SK-N-SH (cell line): Measurements from ENCODE around the gene PEPD. TPM values are rescaled to one million over a fixed set of nuclear protein-coding genes. Genes with fewer than 3 reads are reported as not detected.

Experiments
- CTCF ChIA-PET: fragments of 300-600, 350-600 bp; formaldehyde crosslinking; extraction: SDS; loops from one replicate; lab custom pipeline; 2021; lab: Yijun Ruan, JAX
- POLR2A ChIA-PET: fragments of 350-600 bp; sonication (Branson Sonifier 250); formaldehyde crosslinking; extraction: SDS; loops from one replicate; lab custom pipeline; 2020; ENCODE audit warnings: antibody characterized with exemption, inconsistent platforms; lab: Yijun Ruan, JAX
- DNase-seq: peaks from one replicate; pipeline ENCODE4 v3.0.0; 2012
- H2AFZ ChIP-seq: fragments of 200-600 bp; sonication (generic); 2 replicates; pipeline ENCODE4 v1.8.1; 2016; ENCODE audit warnings: antibody characterized with exemption, mild to moderate bottlenecking, low read depth
- H3F3A ChIP-seq: fragments of 200-600 bp; sonication (generic); replicated peaks from 2 replicates; pipeline ENCODE3; 2016; ENCODE audit warnings: antibody characterized with exemption, mild to moderate bottlenecking; ENCODE audit not compliant: insufficient read depth
- H3K27ac ChIP-seq, 2 experiments: fragments of 200-500 bp in 1 of 2; fragments of 200-600 bp in 1 of 2; sonication (Bioruptor generic) in 1 of 2; sonication (generic), shearing (Covaris generic) in 1 of 2; 2 replicates each; pipeline versions ENCODE4 v1.5.1 to v1.6.1; 2014 to 2016; ENCODE audit warnings: low read depth in 2 of 2, inconsistent platforms in 1 of 2, low read length in 1 of 2, mild to moderate bottlenecking in 1 of 2, mixed read lengths in 1 of 2
- H3K27me3 ChIP-seq: fragments of 200-600 bp; sonication (generic), shearing (Covaris generic); 2 replicates; pipeline ENCODE4 v1.6.1; 2016; ENCODE audit warnings: mixed run types; ENCODE audit not compliant: insufficient read depth
- H3K36me3 ChIP-seq, 2 experiments: fragments of 200-500 bp in 1 of 2; fragments of 200-600 bp in 1 of 2; sonication (Bioruptor generic) in 1 of 2; sonication (generic) in 1 of 2; replicated peaks in 1 of 2; 2 replicates each; pipeline versions ENCODE3 to v1.5.1; 2014 to 2016; ENCODE audit warnings: low read length in 1 of 2, mild to moderate bottlenecking in 1 of 2; ENCODE audit not compliant: insufficient read depth in 2 of 2, control insufficient read depth in 1 of 2
- H3K4me1 ChIP-seq, 2 experiments: fragments of 200-500 bp in 1 of 2; fragments of 200-600 bp in 1 of 2; sonication (Bioruptor generic) in 1 of 2; sonication (generic), shearing (Covaris generic) in 1 of 2; 2 replicates each; pipeline versions ENCODE4 v1.5.1 to v1.6.1; 2014 to 2016; ENCODE audit warnings: low read depth in 1 of 2, low read length in 1 of 2, mixed run types in 1 of 2; ENCODE audit not compliant: insufficient read depth in 2 of 2, control insufficient read depth in 1 of 2
- H3K4me2 ChIP-seq: fragments of 200-600 bp; sonication (generic), shearing (Covaris generic); 2 replicates; pipeline ENCODE4 v1.6.1; 2017; ENCODE audit warnings: mixed run types
- H3K4me3 ChIP-seq, 2 experiments: fragments of 200-500 bp in 1 of 2; fragments of 200-600 bp in 1 of 2; sonication (Bioruptor generic) in 1 of 2; sonication (generic), shearing (Covaris generic) in 1 of 2; 2 replicates each; pipeline versions ENCODE4 v1.5.1 to v1.8.1; 2014 to 2016; ENCODE audit warnings: low read depth in 2 of 2, inconsistent platforms in 1 of 2, low read length in 1 of 2, mild to moderate bottlenecking in 1 of 2, mixed read lengths in 1 of 2, moderate library complexity in 1 of 2
- H3K79me2 ChIP-seq: fragments of 200-600 bp; sonication (generic); 2 replicates; pipeline ENCODE4 v1.8.1; 2017; ENCODE audit warnings: mild to moderate bottlenecking; ENCODE audit not compliant: insufficient read depth
- H3K9ac ChIP-seq: fragments of 200-600 bp; sonication (generic); 2 replicates; pipeline ENCODE4 v1.6.1; 2017; ENCODE audit warnings: mixed run types
- H3K9me2 ChIP-seq: fragments of 200-600 bp; sonication (generic); 2 replicates; pipeline ENCODE4 v1.6.1; 2017; ENCODE audit warnings: mixed run types
- H3K9me3 ChIP-seq: fragments of 200-600 bp; sonication (generic); 2 replicates; pipeline ENCODE4 v1.6.1; 2017; ENCODE audit warnings: mixed run types, mild to moderate bottlenecking, moderate library complexity
- H4K20me1 ChIP-seq: fragments of 200-600 bp; sonication (generic); 2 replicates; pipeline ENCODE4 v1.6.1; 2017; ENCODE audit warnings: mild to moderate bottlenecking, mixed run types; ENCODE audit not compliant: insufficient read depth
- EZH2phosphoT487 ChIP-seq: fragments of 200-600 bp; sonication (generic); IDR thresholded peaks from 2 replicates; pipeline ENCODE4 v1.6.1; 2017; ENCODE audit warnings: low read depth, mixed run types, mild to moderate bottlenecking, antibody characterized with exemption, moderate library complexity, borderline replicate concordance
- GABPA ChIP-seq: IDR thresholded peaks from 2 replicates; pipeline ENCODE4 v1.4.0; 2012; ENCODE audit warnings: low read depth, mild to moderate bottlenecking
- GATA2 ChIP-seq: sonication (generic); formaldehyde crosslinking; IDR thresholded peaks from 2 replicates; pipeline ENCODE4 v1.5.0; 2020; ENCODE audit warnings: mild to moderate bottlenecking, missing genetic modification reagents
- JUND ChIP-seq: IDR thresholded peaks from 2 replicates; pipeline ENCODE4 v1.4.0; 2012
- MEF2A ChIP-seq: IDR thresholded peaks from 2 replicates; pipeline ENCODE4 v1.4.0; 2012; ENCODE audit warnings: low read depth, borderline replicate concordance
- NFIC ChIP-seq: IDR thresholded peaks from 2 replicates; pipeline ENCODE4 v1.4.0; 2012; ENCODE audit warnings: borderline replicate concordance
- NRF1 ChIP-seq: IDR thresholded peaks from 2 replicates; pipeline ENCODE4 v1.6.1; 2012; ENCODE audit warnings: low read depth, mild to moderate bottlenecking, low read length
- RAD21 ChIP-seq: IDR thresholded peaks from 2 replicates; pipeline ENCODE4 v1.6.1; 2012; ENCODE audit warnings: mild to moderate bottlenecking, low read length
- SIN3A ChIP-seq: IDR thresholded peaks from 2 replicates; pipeline ENCODE4 v1.6.1; 2012; ENCODE audit warnings: low read depth, mild to moderate bottlenecking, low read length, moderate library complexity, borderline replicate concordance
- TAF1 ChIP-seq: IDR thresholded peaks from 2 replicates; pipeline ENCODE4 v1.6.1; 2012; ENCODE audit warnings: low read depth, mild to moderate bottlenecking, low read length, moderate library complexity, borderline replicate concordance
- WGBS: methylation state at CpG from one replicate; pipeline ENCODE4 v1.1.6; 2017; ENCODE audit warnings: low lambda C conversion rate; 5-methylcytosine and 5-hydroxymethylcytosine counted together
- polyA plus RNA-seq, 3 experiments: library from polyadenylated mRNA; depleted of rRNA; stranded (reverse); fragments of >200 nt; gene quantifications; 2 replicates each; pipeline ENCODE4 v1.2.3, GENCODE V29; 2012
- TF ChIP-seq, protein P1 (sequence below): fragments of 200-600 bp; sonication (generic); IDR thresholded peaks from 2 replicates; pipeline ENCODE4 v1.6.1; 2017; ENCODE audit warnings: antibody characterized with exemption, mild to moderate bottlenecking, moderate library complexity
- TF ChIP-seq, protein P2 (sequence below): IDR thresholded peaks from 2 replicates; pipeline ENCODE4; 2012
- TF ChIP-seq, protein P3 (sequence below): fragments of 150-350 bp; IDR thresholded peaks from 2 replicates; pipeline ENCODE4 v1.6.1; 2016; ENCODE audit warnings: mild to moderate bottlenecking, low read depth, low read length

The PEPD gene
- polyA plus RNA-seq, 1 of the 3 experiments (the other 2 are of a cell fraction), result 88.9 TPM

DNA sequence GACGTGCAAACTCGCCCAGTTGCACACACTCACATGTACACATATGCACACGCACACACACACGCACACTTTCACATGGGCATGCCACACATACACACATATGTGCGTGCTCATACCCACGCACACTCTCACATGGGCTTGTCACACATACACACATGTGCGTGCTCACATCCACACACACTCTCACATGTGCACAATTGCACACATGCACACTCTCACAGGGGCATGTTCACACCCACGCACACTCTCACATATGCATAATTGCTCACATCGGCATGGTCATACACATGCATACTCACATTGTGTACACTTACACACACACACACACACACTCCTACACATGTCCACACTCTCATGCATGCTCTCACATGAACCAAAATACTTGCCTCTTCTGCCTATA lies 32.8 kb upstream of the PEPD start (continued):
- TF ChIP-seq RAD21 (no peak), EZH2phosphoT487 (no peak), GABPA (no peak), GATA2 (CRISPR knock-in tag) (no peak), JUND (no peak)
- TF ChIP-seq, protein P1, sequence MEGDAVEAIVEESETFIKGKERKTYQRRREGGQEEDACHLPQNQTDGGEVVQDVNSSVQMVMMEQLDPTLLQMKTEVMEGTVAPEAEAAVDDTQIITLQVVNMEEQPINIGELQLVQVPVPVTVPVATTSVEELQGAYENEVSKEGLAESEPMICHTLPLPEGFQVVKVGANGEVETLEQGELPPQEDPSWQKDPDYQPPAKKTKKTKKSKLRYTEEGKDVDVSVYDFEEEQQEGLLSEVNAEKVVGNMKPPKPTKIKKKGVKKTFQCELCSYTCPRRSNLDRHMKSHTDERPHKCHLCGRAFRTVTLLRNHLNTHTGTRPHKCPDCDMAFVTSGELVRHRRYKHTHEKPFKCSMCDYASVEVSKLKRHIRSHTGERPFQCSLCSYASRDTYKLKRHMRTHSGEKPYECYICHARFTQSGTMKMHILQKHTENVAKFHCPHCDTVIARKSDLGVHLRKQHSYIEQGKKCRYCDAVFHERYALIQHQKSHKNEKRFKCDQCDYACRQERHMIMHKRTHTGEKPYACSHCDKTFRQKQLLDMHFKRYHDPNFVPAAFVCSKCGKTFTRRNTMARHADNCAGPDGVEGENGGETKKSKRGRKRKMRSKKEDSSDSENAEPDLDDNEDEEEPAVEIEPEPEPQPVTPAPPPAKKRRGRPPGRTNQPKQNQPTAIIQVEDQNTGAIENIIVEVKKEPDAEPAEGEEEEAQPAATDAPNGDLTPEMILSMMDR, result no peak
- TF ChIP-seq, protein P2, sequence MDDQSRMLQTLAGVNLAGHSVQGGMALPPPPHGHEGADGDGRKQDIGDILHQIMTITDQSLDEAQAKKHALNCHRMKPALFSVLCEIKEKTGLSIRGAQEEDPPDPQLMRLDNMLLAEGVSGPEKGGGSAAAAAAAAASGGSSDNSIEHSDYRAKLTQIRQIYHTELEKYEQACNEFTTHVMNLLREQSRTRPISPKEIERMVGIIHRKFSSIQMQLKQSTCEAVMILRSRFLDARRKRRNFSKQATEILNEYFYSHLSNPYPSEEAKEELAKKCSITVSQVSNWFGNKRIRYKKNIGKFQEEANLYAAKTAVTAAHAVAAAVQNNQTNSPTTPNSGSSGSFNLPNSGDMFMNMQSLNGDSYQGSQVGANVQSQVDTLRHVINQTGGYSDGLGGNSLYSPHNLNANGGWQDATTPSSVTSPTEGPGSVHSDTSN, result no peak
- TF ChIP-seq, protein P3, sequence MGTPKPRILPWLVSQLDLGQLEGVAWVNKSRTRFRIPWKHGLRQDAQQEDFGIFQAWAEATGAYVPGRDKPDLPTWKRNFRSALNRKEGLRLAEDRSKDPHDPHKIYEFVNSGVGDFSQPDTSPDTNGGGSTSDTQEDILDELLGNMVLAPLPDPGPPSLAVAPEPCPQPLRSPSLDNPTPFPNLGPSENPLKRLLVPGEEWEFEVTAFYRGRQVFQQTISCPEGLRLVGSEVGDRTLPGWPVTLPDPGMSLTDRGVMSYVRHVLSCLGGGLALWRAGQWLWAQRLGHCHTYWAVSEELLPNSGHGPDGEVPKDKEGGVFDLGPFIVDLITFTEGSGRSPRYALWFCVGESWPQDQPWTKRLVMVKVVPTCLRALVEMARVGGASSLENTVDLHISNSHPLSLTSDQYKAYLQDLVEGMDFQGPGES, result no peak

DNA sequence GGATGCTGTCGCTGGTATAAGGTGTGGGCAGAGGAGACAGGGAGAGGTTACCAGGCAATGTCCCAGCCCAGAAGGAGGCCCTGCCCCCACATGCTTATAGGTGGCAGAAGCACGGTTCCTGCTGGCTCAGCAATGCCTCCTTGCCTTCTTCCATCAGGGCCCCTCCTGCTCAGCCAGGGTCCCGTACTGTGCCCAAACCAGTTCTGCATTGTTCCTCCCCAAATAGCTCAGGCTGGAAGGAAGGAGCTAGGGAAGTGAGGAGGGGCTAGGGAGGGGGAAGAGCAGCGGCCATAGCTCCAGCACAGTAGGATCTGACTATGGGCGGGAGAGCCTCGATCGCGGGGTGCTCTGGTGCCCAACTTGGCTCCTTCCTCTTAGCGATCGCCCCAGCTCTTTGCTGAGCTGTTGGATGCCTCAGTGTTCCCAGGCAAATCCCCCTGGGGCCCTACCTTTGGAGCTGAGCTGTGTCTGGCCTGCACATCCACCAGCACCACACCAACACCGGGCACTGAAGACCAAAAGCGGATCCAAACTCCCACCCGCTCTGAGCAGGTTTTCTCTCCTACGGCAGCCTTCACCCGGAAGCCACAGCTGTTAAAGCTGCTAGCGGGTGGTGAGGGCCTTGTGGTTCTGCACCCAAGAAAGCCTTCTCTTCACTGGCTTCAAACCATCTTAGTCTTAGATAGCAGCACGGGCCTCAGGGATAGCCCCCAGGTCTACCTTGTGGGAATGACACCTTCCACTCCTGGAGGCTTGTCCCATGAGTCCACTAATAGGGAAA lies 32.1 kb upstream of the PEPD start:
- H3K79me2 ChIP-seq, result no peaks in the 10 kb centered on the region
- H3K4me3 ChIP-seq, result no peak overlapping the region
- H3K27me3 ChIP-seq, result no peaks in the 10 kb centered on the region
- CTCF ChIA-PET, result no interaction called here
- H3K27ac ChIP-seq, result no peak overlapping the region
- H3K4me2 ChIP-seq, result no peak overlapping the region
- no peaks in the 10 kb centered on the region for H3K9me2 ChIP-seq
- 64% methylated on average over 9 of the region's 17 CpGs for WGBS
- no peak overlapping the region for H3K9ac ChIP-seq
- no peak overlapping the region for H2AFZ ChIP-seq
- H3F3A ChIP-seq, result no peaks in the 10 kb centered on the region
- H3K9me3 ChIP-seq, result no peaks in the 10 kb centered on the region
- no peak for TF ChIP-seq GATA2 (CRISPR knock-in tag)
- no peak for TF ChIP-seq SIN3A
- TF ChIP-seq NFIC, result no peak
- TF ChIP-seq NRF1, result no peak
- TF ChIP-seq TAF1, result no peak
- no peak for TF ChIP-seq MEF2A
- DNase-seq, result no peak
- H3K4me1 ChIP-seq, result no peaks in the 10 kb centered on the region
- H4K20me1 ChIP-seq, result no peaks in the 10 kb centered on the region
- POLR2A ChIA-PET, result no interaction called here
- no peaks in the 10 kb centered on the region for H3K36me3 ChIP-seq
